ENCODE data around the gene FLCN.

FLCN gene

DNA sequence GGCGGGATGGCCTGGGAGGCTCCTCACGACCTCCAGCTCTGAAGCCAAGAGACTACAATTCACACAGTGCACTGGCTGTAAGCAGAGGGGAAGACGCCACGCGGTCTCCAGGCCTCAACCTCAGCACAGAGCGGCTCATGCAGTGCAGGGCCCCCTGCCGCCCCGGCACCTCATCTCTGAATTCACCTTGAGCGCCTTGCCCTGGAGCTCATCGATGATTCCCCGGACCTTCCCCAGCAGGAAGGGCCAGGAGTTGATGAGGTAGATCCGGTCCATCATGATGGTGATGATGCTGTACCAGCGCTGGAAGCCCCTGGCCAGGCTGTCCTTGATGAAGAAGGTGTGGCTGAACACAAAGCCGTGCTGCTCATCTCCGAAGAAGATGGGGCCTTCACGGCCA, 13.2 kb downstream of the FLCN start (continued):
- TF ChIP-seq, protein P1, sequence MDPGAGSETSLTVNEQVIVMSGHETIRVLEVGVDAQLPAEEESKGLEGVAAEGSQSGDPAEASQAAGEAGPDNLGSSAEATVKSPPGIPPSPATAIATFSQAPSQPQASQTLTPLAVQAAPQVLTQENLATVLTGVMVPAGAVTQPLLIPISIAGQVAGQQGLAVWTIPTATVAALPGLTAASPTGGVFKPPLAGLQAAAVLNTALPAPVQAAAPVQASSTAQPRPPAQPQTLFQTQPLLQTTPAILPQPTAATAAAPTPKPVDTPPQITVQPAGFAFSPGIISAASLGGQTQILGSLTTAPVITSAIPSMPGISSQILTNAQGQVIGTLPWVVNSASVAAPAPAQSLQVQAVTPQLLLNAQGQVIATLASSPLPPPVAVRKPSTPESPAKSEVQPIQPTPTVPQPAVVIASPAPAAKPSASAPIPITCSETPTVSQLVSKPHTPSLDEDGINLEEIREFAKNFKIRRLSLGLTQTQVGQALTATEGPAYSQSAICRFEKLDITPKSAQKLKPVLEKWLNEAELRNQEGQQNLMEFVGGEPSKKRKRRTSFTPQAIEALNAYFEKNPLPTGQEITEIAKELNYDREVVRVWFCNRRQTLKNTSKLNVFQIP (CRISPR knock-in tag; IDR thresholded peaks at IDR 0.05; ENCODE audit: borderline replicate concordance, low read depth): no peak
- TF ChIP-seq CSDC2 (CRISPR knock-in tag; IDR thresholded peaks at IDR 0.05): no peak
- TF ChIP-seq ZNF565 (CRISPR knock-in tag; conservative IDR thresholded peaks at IDR 0.05; ENCODE audit: low read depth): no peak
- TF ChIP-seq GLIS3 (CRISPR knock-in tag; IDR thresholded peaks at IDR 0.05): no peak
- TF ChIP-seq ZC3H10 (CRISPR knock-in tag; IDR thresholded peaks at IDR 0.05): no peak
- no peak for TF ChIP-seq ZFP30 (CRISPR knock-in tag; IDR thresholded peaks at IDR 0.05)
- no peak for TF ChIP-seq ZNF8 (CRISPR knock-in tag; IDR thresholded peaks at IDR 0.05)

DNA sequence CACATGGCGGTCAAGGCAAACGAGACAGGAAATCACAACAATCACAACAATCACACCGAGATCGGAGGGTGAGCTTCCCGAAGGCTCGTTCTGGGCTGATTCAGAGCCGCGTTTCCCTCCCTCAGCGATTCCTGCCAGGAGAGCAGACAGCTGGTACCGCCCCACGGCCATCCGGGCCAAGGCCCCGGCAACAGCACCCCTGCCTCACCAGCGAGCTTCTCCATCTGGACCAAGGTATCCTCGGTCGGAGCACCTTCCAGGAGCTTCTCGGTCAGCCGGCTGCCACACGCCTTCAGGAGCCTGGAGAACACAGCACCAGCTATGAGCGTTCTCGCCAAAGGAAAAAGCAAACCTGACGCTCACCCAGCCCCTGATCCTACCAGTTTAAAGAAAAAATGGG, 15.6 kb downstream of the FLCN start:
- TF ChIP-seq CSDC2 (CRISPR knock-in tag; IDR thresholded peaks at IDR 0.05): no peak
- no peak for TF ChIP-seq GLIS3 (CRISPR knock-in tag; IDR thresholded peaks at IDR 0.05)
- TF ChIP-seq ISL1 (CRISPR knock-in tag; IDR thresholded peaks at IDR 0.05): no peak
- TF ChIP-seq, protein P2, sequence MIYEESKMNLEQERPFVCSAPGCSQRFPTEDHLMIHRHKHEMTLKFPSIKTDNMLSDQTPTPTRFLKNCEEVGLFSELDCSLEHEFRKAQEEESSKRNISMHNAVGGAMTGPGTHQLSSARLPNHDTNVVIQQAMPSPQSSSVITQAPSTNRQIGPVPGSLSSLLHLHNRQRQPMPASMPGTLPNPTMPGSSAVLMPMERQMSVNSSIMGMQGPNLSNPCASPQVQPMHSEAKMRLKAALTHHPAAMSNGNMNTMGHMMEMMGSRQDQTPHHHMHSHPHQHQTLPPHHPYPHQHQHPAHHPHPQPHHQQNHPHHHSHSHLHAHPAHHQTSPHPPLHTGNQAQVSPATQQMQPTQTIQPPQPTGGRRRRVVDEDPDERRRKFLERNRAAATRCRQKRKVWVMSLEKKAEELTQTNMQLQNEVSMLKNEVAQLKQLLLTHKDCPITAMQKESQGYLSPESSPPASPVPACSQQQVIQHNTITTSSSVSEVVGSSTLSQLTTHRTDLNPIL (CRISPR knock-in tag; IDR thresholded peaks at IDR 0.05; ENCODE audit: low read depth): no peak
- TF ChIP-seq RARB (CRISPR knock-in tag; IDR thresholded peaks at IDR 0.05): no peak
- no peak for TF ChIP-seq ZNF70 (CRISPR knock-in tag; IDR thresholded peaks at IDR 0.05)
- TF ChIP-seq, protein P1 (CRISPR knock-in tag; IDR thresholded peaks at IDR 0.05; ENCODE audit: borderline replicate concordance, low read depth): no peak
- TF ChIP-seq ZC3H10 (CRISPR knock-in tag; IDR thresholded peaks at IDR 0.05): no peak
- no peak for TF ChIP-seq ZNF8 (CRISPR knock-in tag; IDR thresholded peaks at IDR 0.05)
- TF ChIP-seq ESRRG (CRISPR knock-in tag; IDR thresholded peaks at IDR 0.05): no peak
- no peak for TF ChIP-seq ZFP30 (CRISPR knock-in tag; IDR thresholded peaks at IDR 0.05)
- TF ChIP-seq ZFP3 (CRISPR knock-in tag; IDR thresholded peaks at IDR 0.05): no peak
- TF ChIP-seq, protein P3, sequence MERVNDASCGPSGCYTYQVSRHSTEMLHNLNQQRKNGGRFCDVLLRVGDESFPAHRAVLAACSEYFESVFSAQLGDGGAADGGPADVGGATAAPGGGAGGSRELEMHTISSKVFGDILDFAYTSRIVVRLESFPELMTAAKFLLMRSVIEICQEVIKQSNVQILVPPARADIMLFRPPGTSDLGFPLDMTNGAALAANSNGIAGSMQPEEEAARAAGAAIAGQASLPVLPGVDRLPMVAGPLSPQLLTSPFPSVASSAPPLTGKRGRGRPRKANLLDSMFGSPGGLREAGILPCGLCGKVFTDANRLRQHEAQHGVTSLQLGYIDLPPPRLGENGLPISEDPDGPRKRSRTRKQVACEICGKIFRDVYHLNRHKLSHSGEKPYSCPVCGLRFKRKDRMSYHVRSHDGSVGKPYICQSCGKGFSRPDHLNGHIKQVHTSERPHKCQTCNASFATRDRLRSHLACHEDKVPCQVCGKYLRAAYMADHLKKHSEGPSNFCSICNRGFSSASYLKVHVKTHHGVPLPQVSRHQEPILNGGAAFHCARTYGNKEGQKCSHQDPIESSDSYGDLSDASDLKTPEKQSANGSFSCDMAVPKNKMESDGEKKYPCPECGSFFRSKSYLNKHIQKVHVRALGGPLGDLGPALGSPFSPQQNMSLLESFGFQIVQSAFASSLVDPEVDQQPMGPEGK (CRISPR knock-in tag; IDR thresholded peaks at IDR 0.05; ENCODE audit: borderline replicate concordance): no peak
- no peak for TF ChIP-seq ARNTL (CRISPR knock-in tag; IDR thresholded peaks at IDR 0.05; ENCODE audit: borderline replicate concordance, low read depth)
- no peak for TF ChIP-seq PPARA (CRISPR knock-in tag; IDR thresholded peaks at IDR 0.05; ENCODE audit: borderline replicate concordance)
- no peak for TF ChIP-seq ZNF565 (CRISPR knock-in tag; conservative IDR thresholded peaks at IDR 0.05; ENCODE audit: low read depth)
- TF ChIP-seq SNAI2 (CRISPR knock-in tag; IDR thresholded peaks at IDR 0.05): no peak
- TF ChIP-seq BACH2 (CRISPR knock-in tag; IDR thresholded peaks at IDR 0.05; ENCODE audit: borderline replicate concordance): no peak
- TF ChIP-seq OSR1 (CRISPR knock-in tag; IDR thresholded peaks at IDR 0.05): no peak
- no peak for ATAC-seq

DNA sequence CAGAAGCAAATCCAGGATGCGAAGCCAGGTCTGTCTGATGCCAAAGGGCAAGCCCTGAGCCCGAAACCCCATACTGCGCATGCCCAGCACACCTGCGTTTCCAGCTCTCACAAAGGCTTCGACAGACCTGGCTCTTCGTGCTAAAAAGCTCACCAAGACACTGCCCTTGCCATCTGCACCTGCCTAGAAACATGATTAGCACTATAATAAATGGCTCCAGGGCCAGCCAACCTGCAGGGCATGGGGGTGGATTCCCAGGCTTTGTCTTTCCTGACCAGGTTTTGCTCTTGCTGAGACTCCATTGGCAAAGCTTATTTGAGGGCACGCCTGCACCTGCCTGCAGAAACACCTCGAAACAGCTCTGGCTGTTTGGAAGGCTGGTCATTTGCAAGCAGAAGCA, 16.4 kb downstream of the FLCN start:
- no peak for TF ChIP-seq ISL1 (CRISPR knock-in tag; IDR thresholded peaks at IDR 0.05)
- TF ChIP-seq, protein P4, sequence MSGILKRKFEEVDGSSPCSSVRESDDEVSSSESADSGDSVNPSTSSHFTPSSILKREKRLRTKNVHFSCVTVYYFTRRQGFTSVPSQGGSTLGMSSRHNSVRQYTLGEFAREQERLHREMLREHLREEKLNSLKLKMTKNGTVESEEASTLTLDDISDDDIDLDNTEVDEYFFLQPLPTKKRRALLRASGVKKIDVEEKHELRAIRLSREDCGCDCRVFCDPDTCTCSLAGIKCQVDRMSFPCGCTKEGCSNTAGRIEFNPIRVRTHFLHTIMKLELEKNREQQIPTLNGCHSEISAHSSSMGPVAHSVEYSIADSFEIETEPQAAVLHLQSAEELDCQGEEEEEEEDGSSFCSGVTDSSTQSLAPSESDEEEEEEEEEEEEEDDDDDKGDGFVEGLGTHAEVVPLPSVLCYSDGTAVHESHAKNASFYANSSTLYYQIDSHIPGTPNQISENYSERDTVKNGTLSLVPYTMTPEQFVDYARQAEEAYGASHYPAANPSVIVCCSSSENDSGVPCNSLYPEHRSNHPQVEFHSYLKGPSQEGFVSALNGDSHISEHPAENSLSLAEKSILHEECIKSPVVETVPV (CRISPR knock-in tag; IDR thresholded peaks at IDR 0.05): no peak
- no peak for TF ChIP-seq RARB (CRISPR knock-in tag; IDR thresholded peaks at IDR 0.05)
- TF ChIP-seq, protein P2 (CRISPR knock-in tag; IDR thresholded peaks at IDR 0.05; ENCODE audit: low read depth): no peak
- no peak for TF ChIP-seq ARNTL (CRISPR knock-in tag; IDR thresholded peaks at IDR 0.05; ENCODE audit: borderline replicate concordance, low read depth)
- no peak for TF ChIP-seq SNAI2 (CRISPR knock-in tag; IDR thresholded peaks at IDR 0.05)
- no peak for TF ChIP-seq ZFP3 (CRISPR knock-in tag; IDR thresholded peaks at IDR 0.05)
- TF ChIP-seq ZNF565 (CRISPR knock-in tag; conservative IDR thresholded peaks at IDR 0.05; ENCODE audit: low read depth): no peak
- TF ChIP-seq TCF4 (CRISPR knock-in tag; IDR thresholded peaks at IDR 0.05; ENCODE audit: borderline replicate concordance): no peak
- TF ChIP-seq, protein P5, sequence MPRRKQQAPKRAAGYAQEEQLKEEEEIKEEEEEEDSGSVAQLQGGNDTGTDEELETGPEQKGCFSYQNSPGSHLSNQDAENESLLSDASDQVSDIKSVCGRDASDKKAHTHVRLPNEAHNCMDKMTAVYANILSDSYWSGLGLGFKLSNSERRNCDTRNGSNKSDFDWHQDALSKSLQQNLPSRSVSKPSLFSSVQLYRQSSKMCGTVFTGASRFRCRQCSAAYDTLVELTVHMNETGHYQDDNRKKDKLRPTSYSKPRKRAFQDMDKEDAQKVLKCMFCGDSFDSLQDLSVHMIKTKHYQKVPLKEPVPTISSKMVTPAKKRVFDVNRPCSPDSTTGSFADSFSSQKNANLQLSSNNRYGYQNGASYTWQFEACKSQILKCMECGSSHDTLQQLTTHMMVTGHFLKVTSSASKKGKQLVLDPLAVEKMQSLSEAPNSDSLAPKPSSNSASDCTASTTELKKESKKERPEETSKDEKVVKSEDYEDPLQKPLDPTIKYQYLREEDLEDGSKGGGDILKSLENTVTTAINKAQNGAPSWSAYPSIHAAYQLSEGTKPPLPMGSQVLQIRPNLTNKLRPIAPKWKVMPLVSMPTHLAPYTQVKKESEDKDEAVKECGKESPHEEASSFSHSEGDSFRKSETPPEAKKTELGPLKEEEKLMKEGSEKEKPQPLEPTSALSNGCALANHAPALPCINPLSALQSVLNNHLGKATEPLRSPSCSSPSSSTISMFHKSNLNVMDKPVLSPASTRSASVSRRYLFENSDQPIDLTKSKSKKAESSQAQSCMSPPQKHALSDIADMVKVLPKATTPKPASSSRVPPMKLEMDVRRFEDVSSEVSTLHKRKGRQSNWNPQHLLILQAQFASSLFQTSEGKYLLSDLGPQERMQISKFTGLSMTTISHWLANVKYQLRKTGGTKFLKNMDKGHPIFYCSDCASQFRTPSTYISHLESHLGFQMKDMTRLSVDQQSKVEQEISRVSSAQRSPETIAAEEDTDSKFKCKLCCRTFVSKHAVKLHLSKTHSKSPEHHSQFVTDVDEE (CRISPR knock-in tag; IDR thresholded peaks at IDR 0.05): no peak
- no peak for TF ChIP-seq ZNF70 (CRISPR knock-in tag; IDR thresholded peaks at IDR 0.05)
- TF ChIP-seq CSDC2 (CRISPR knock-in tag; IDR thresholded peaks at IDR 0.05): no peak
- TF ChIP-seq TOX (CRISPR knock-in tag; IDR thresholded peaks at IDR 0.05; ENCODE audit: borderline replicate concordance): no peak
- TF ChIP-seq, protein P1 (CRISPR knock-in tag; IDR thresholded peaks at IDR 0.05; ENCODE audit: borderline replicate concordance, low read depth): no peak
- TF ChIP-seq ZC3H10 (CRISPR knock-in tag; IDR thresholded peaks at IDR 0.05): no peak
- TF ChIP-seq PPARA (CRISPR knock-in tag; IDR thresholded peaks at IDR 0.05; ENCODE audit: borderline replicate concordance): no peak
- no peak for ATAC-seq
